A549 (cell line): Measurements from ENCODE around the gene TTC4.

Source experiments
- MYC ChIP-seq: IDR thresholded peaks from 2 replicates; pipeline ENCODE4 v1.6.1; 2012; ENCODE audit warnings: mild to moderate bottlenecking, inconsistent platforms, low read length, improper control_type of control experiment, borderline replicate concordance
- POLR2A ChIP-seq: IDR thresholded peaks from 2 replicates; pipeline ENCODE4 v1.6.1; 2012; ENCODE audit warnings: mild to moderate bottlenecking, low read length
- REST ChIP-seq: fragments of 200-600 bp; sonication (generic); IDR thresholded peaks from 2 replicates; pipeline ENCODE4 v1.6.1; 2016; ENCODE audit warnings: antibody characterized with exemption, mild to moderate bottlenecking, moderate library complexity
- TF ChIP-seq, protein P1 (sequence below): fragments of >200 bp; sonication (Bioruptor Twin); formaldehyde crosslinking; IDR thresholded peaks from 3 replicates; pipeline ENCODE4 v1.5.1; 2016

DNA sequence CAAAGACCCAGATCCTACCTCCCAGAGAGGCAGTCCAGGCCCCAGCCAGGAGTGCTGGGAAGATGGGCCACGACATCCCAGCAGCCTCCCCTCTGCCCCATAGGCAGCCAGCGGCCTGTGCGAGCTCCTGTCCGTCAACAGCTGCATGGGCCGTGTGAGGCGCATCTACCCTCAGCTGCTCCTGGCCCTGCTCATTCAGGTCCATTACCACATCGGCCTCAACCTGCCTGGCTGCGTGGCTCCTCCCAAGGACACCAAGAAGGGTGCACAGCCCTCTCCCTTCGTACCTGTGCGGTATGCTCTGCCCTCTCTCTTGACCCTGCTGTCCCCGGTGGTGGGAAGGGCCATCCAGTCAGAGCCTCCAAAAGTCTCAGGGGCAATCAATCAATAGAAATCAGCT, 29.5 kb upstream of the TTC4 start:
- TF ChIP-seq POLR2A (no peak), MYC (no peak), REST (no peak)
- TF ChIP-seq, protein P1, sequence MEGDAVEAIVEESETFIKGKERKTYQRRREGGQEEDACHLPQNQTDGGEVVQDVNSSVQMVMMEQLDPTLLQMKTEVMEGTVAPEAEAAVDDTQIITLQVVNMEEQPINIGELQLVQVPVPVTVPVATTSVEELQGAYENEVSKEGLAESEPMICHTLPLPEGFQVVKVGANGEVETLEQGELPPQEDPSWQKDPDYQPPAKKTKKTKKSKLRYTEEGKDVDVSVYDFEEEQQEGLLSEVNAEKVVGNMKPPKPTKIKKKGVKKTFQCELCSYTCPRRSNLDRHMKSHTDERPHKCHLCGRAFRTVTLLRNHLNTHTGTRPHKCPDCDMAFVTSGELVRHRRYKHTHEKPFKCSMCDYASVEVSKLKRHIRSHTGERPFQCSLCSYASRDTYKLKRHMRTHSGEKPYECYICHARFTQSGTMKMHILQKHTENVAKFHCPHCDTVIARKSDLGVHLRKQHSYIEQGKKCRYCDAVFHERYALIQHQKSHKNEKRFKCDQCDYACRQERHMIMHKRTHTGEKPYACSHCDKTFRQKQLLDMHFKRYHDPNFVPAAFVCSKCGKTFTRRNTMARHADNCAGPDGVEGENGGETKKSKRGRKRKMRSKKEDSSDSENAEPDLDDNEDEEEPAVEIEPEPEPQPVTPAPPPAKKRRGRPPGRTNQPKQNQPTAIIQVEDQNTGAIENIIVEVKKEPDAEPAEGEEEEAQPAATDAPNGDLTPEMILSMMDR: no peak
